ENCODE data around the gene LYSMD1. TPM values are rescaled to one million over a fixed set of nuclear protein-coding genes. Genes with fewer than 3 reads are reported as not detected.

Gene LYSMD1
- total and polyA plus RNA-seq, 2 donors (not counting 1 experiment from before 2014, with no cell fraction given): 4.6 to 9.7 TPM

- Histone ChIP-seq H3K4me2 (ENCODE audit: extremely low read depth, insufficient read depth, low read length) (no peak overlapping the region), H3K27ac (ENCODE audit: insufficient read depth, low read length) (no peak overlapping the region), H3K9ac (ENCODE audit: insufficient read depth, low read length) (no peak overlapping the region), H3K4me1 (ENCODE audit: control insufficient read depth, extremely low read depth, insufficient read depth, low read length) (peaks cover 6% of the 10 kb centered on the region), H4K20me1 (ENCODE audit: control insufficient read depth, extremely low read depth, insufficient read depth, low read length) (no peaks in the 10 kb centered on the region), H3K27me3 (ENCODE audit: control insufficient read depth, insufficient read depth, low read length) (no peaks in the 10 kb centered on the region), H3K79me2 (ENCODE audit: control insufficient read depth, insufficient read depth, low read length) (peaks cover 28% of the 10 kb centered on the region), H2AFZ (ENCODE audit: low read length) (no peak overlapping the region), H3K9me3 (ENCODE audit: control insufficient read depth, insufficient read depth, low read depth, low read length) (no peaks in the 10 kb centered on the region), H3K36me3 (ENCODE audit: control insufficient read depth, insufficient read depth, low read length) (peaks cover 10% of the 10 kb centered on the region), H3K4me3 (replicated peaks in 1 of 4; ENCODE audit: control extremely low read depth in 1 of 4, insufficient read depth in 1 of 4, low read depth in 3 of 4, low read length in 4 of 4) (no peak overlapping the region)
- no peak for DNase-seq (ENCODE audit: low read depth in 2 of 2)
- TF ChIP-seq EZH2 (IDR thresholded peaks at IDR 0.05; ENCODE audit: low read length, missing control alignments) (no peak), CTCF (conservative IDR thresholded peaks at IDR 0.05 in 1 of 2, IDR thresholded peaks at IDR 0.05 in 1 of 2; ENCODE audit: low read depth in 1 of 2, low read length in 2 of 2) (no peak)
Measured at GRCh38 chr1:151187205-151187604, 21.5 kb upstream of the LYSMD1 start.

GRCh38 chr1:151184211-151184610 is 18.5 kb upstream of the LYSMD1 start:
- no peaks in the 10 kb centered on the region for H3K27me3 ChIP-seq (ENCODE audit: control insufficient read depth, insufficient read depth, low read length)
- H4K20me1 ChIP-seq (ENCODE audit: control insufficient read depth, extremely low read depth, insufficient read depth, low read length): no peaks in the 10 kb centered on the region

GRCh38 chr1:151176514-151177045 is 10.9 kb upstream of the LYSMD1 start:
- no peak overlapping the region for H3K4me3 ChIP-seq (replicated peaks in 1 of 4; ENCODE audit: control extremely low read depth in 1 of 4, insufficient read depth in 1 of 4, low read depth in 3 of 4, low read length in 4 of 4)
- H4K20me1 ChIP-seq (ENCODE audit: control insufficient read depth, extremely low read depth, insufficient read depth, low read length): no peaks in the 10 kb centered on the region
- TF ChIP-seq EZH2 (IDR thresholded peaks at IDR 0.05; ENCODE audit: low read length, missing control alignments): no peak
- no peak for TF ChIP-seq CTCF (conservative IDR thresholded peaks at IDR 0.05 in 1 of 2, IDR thresholded peaks at IDR 0.05 in 1 of 2; ENCODE audit: low read depth in 1 of 2, low read length in 2 of 2)
- no peak for DNase-seq (ENCODE audit: low read depth in 2 of 2)
- no peaks in the 10 kb centered on the region for H3K4me1 ChIP-seq (ENCODE audit: control insufficient read depth, extremely low read depth, insufficient read depth, low read length)
- H3K4me2 ChIP-seq (ENCODE audit: extremely low read depth, insufficient read depth, low read length): no peak overlapping the region
- H2AFZ ChIP-seq (ENCODE audit: low read length): no peak overlapping the region
- no peaks in the 10 kb centered on the region for H3K27me3 ChIP-seq (ENCODE audit: control insufficient read depth, insufficient read depth, low read length)
- H3K9me3 ChIP-seq (ENCODE audit: control insufficient read depth, insufficient read depth, low read depth, low read length): no peaks in the 10 kb centered on the region
- no peak overlapping the region for H3K27ac ChIP-seq (ENCODE audit: insufficient read depth, low read length)
- H3K79me2 ChIP-seq (ENCODE audit: control insufficient read depth, insufficient read depth, low read length): no peaks in the 10 kb centered on the region
- no peak overlapping the region for H3K9ac ChIP-seq (ENCODE audit: insufficient read depth, low read length)
- H3K36me3 ChIP-seq (ENCODE audit: control insufficient read depth, insufficient read depth, low read length): peaks cover 15% of the 10 kb centered on the region

More at GRCh38 chr1:151184211-151184610, 18.5 kb upstream of the LYSMD1 start:
- Histone ChIP-seq H3K9ac (ENCODE audit: insufficient read depth, low read length) (no peak overlapping the region), H3K4me2 (ENCODE audit: extremely low read depth, insufficient read depth, low read length) (no peak overlapping the region), H2AFZ (ENCODE audit: low read length) (no peak overlapping the region), H3K4me1 (ENCODE audit: control insufficient read depth, extremely low read depth, insufficient read depth, low read length) (peaks cover 6% of the 10 kb centered on the region), H3K27ac (ENCODE audit: insufficient read depth, low read length) (no peak overlapping the region), H3K36me3 (ENCODE audit: control insufficient read depth, insufficient read depth, low read length) (peaks cover 15% of the 10 kb centered on the region), H3K4me3 (replicated peaks in 1 of 4; ENCODE audit: control extremely low read depth in 1 of 4, insufficient read depth in 1 of 4, low read depth in 3 of 4, low read length in 4 of 4) (no peak overlapping the region), H3K9me3 (ENCODE audit: control insufficient read depth, insufficient read depth, low read depth, low read length) (no peaks in the 10 kb centered on the region), H3K79me2 (ENCODE audit: control insufficient read depth, insufficient read depth, low read length) (peaks cover 21% of the 10 kb centered on the region)
- no peak for DNase-seq (ENCODE audit: low read depth in 2 of 2)
- no peak for TF ChIP-seq EZH2 (IDR thresholded peaks at IDR 0.05; ENCODE audit: low read length, missing control alignments)
- TF ChIP-seq CTCF (conservative IDR thresholded peaks at IDR 0.05 in 1 of 2, IDR thresholded peaks at IDR 0.05 in 1 of 2; ENCODE audit: low read depth in 1 of 2, low read length in 2 of 2): no peak

Measured in fibroblast of lung (primary cell).